Neural progenitor cell (in vitro differentiated cells): ENCODE measurements around the gene CADM1. TPM values are rescaled to one million over a fixed set of nuclear protein-coding genes. Genes with fewer than 3 reads are reported as not detected.

Experiments
- DNase-seq: peaks from one replicate; pipeline ENCODE4 v3.0.0-alpha.2; 2016; ENCODE audit warnings: low spot score
- H2AFZ ChIP-seq: fragments of 200-600 bp; sonication (generic); replicated peaks from 2 replicates; pipeline ENCODE4 v1.6.1; 2016; ENCODE audit warnings: antibody characterized with exemption
- H3F3A ChIP-seq: fragments of 200-600 bp; sonication (generic); 2 replicates; pipeline ENCODE4 v1.6.1; 2016; ENCODE audit warnings: antibody characterized with exemption, low read depth
- H3K27ac ChIP-seq: fragments of 200-600 bp; sonication (generic); 2 replicates; pipeline ENCODE4 v1.5.1; 2016; ENCODE audit warnings: mild to moderate bottlenecking
- H3K27me3 ChIP-seq: fragments of 200-600 bp; sonication (generic); 2 replicates; pipeline ENCODE4 v1.6.1; 2016; ENCODE audit warnings: mild to moderate bottlenecking, moderate library complexity
- H3K36me3 ChIP-seq: fragments of 200-600 bp; sonication (generic); 2 replicates; pipeline ENCODE4 v1.5.1; 2016
- H3K4me1 ChIP-seq: fragments of 200-600 bp; sonication (generic); 2 replicates; pipeline ENCODE4 v1.6.1; 2016; ENCODE audit warnings: mixed run types
- H3K4me2 ChIP-seq: fragments of 200-600 bp; sonication (generic); 2 replicates; pipeline ENCODE4 v1.6.1; 2016
- H3K4me3 ChIP-seq: fragments of 200-600 bp; sonication (generic); 2 replicates; pipeline ENCODE4 v1.5.1; 2016
- H3K79me2 ChIP-seq: fragments of 200-600 bp; sonication (generic); 2 replicates; pipeline ENCODE4 v1.6.1; 2016; ENCODE audit warnings: low read depth
- H3K9ac ChIP-seq: fragments of 200-600 bp; sonication (generic); 2 replicates; pipeline ENCODE4 v1.6.1; 2016
- H3K9me3 ChIP-seq: fragments of 200-600 bp; sonication (generic); 2 replicates; pipeline ENCODE4 v1.5.1; 2016; ENCODE audit warnings: low read depth
- H4K20me1 ChIP-seq: fragments of 200-600 bp; sonication (generic); 2 replicates; pipeline ENCODE4 v1.6.1; 2016; ENCODE audit warnings: low read depth
- H3K27ac Mint-ChIP-seq: 3 replicates; pipeline ENCODE4 v1.8.0; 2021; ENCODE audit warnings: mixed read lengths
- H3K27me3 Mint-ChIP-seq: 2 replicates; pipeline ENCODE4 v1.8.0; 2022; ENCODE audit warnings: low read depth, mild to moderate bottlenecking, inconsistent platforms, moderate library complexity, mixed read lengths; ENCODE audit not compliant: insufficient read depth
- H3K36me3 Mint-ChIP-seq: 3 replicates; pipeline ENCODE4 v1.8.0; 2021; ENCODE audit warnings: mixed read lengths
- H3K4me1 Mint-ChIP-seq: 3 replicates; pipeline ENCODE4 v1.8.0; 2021; ENCODE audit warnings: mixed read lengths
- H3K4me3 Mint-ChIP-seq: 3 replicates; pipeline ENCODE4 v1.8.0; 2021; ENCODE audit warnings: mild to moderate bottlenecking, moderate library complexity, mixed read lengths
- H3K9me3 Mint-ChIP-seq: 3 replicates; pipeline ENCODE4 v1.8.0; 2020; ENCODE audit warnings: mixed read lengths
- EZH2 ChIP-seq: fragments of 200-600 bp; sonication (generic); IDR thresholded peaks from 2 replicates; pipeline ENCODE4 v1.6.1; 2017; ENCODE audit warnings: antibody characterized with exemption, mild to moderate bottlenecking, moderate library complexity
- EZH2phosphoT487 ChIP-seq: fragments of 200-600 bp; sonication (generic); IDR thresholded peaks from 2 replicates; pipeline ENCODE4 v1.6.1; 2017; ENCODE audit warnings: antibody characterized with exemption
- total RNA-seq: library from RNA; depleted of rRNA; stranded (reverse); fragments of >200 nt; gene quantifications from 2 replicates; pipeline ENCODE4 v1.2.3, GENCODE V29; 2015; ENCODE audit warnings: low replicate concordance
- TF ChIP-seq, protein P1 (sequence below): fragments of 200-600 bp; sonication (generic); IDR thresholded peaks from 2 replicates; pipeline ENCODE4 v1.5.1; 2017; ENCODE audit warnings: antibody characterized with exemption, mild to moderate bottlenecking

Gene CADM1
- total RNA-seq, 1 donor from 2014 or later, result 123 TPM

DNA sequence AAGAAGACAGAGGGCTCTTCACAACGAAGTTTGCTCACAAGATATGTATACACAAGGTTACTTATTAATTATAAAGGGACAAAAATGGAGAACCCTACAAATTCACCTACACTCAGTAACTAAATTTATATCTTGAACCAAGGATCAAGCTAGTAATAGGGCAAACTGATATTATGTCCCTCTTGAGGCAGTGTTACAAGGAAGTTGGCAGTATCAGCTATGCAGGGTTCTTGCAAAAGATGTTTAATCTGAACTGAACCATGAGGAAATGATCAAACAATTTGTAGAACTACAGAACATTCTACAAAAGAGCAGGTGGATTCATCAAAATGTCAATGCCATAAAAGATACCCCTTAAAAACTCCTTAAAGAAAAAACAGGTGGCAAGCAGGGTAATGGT is 10.7 kb downstream of the CADM1 start:
- Histone ChIP-seq H2AFZ (no peak overlapping the region), H3F3A (no peaks in the 10 kb centered on the region), H3K9ac (no peak overlapping the region), H3K4me3 (no peak overlapping the region), H3K9me3 (no peaks in the 10 kb centered on the region), H3K4me2 (no peak overlapping the region), H3K79me2 (peaks cover 69% of the 10 kb centered on the region), H3K36me3 (no peaks in the 10 kb centered on the region), H3K27me3 (no peaks in the 10 kb centered on the region), H4K20me1 (peaks cover 22% of the 10 kb centered on the region), H3K4me1 (peaks cover 7% of the 10 kb centered on the region), H3K27ac (no peak overlapping the region)
- H3K27me3 Mint-ChIP-seq, result no peaks in the 10 kb centered on the region
- no peak overlapping the region for H3K4me3 Mint-ChIP-seq
- H3K36me3 Mint-ChIP-seq, result peaks cover 35% of the 10 kb centered on the region
- no peaks in the 10 kb centered on the region for H3K9me3 Mint-ChIP-seq
- H3K4me1 Mint-ChIP-seq, result no peaks in the 10 kb centered on the region
- DNase-seq, result no peak
- no peak overlapping the region for H3K27ac Mint-ChIP-seq
- TF ChIP-seq EZH2phosphoT487, result no peak
- TF ChIP-seq, protein P1, sequence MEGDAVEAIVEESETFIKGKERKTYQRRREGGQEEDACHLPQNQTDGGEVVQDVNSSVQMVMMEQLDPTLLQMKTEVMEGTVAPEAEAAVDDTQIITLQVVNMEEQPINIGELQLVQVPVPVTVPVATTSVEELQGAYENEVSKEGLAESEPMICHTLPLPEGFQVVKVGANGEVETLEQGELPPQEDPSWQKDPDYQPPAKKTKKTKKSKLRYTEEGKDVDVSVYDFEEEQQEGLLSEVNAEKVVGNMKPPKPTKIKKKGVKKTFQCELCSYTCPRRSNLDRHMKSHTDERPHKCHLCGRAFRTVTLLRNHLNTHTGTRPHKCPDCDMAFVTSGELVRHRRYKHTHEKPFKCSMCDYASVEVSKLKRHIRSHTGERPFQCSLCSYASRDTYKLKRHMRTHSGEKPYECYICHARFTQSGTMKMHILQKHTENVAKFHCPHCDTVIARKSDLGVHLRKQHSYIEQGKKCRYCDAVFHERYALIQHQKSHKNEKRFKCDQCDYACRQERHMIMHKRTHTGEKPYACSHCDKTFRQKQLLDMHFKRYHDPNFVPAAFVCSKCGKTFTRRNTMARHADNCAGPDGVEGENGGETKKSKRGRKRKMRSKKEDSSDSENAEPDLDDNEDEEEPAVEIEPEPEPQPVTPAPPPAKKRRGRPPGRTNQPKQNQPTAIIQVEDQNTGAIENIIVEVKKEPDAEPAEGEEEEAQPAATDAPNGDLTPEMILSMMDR, result no peak

DNA sequence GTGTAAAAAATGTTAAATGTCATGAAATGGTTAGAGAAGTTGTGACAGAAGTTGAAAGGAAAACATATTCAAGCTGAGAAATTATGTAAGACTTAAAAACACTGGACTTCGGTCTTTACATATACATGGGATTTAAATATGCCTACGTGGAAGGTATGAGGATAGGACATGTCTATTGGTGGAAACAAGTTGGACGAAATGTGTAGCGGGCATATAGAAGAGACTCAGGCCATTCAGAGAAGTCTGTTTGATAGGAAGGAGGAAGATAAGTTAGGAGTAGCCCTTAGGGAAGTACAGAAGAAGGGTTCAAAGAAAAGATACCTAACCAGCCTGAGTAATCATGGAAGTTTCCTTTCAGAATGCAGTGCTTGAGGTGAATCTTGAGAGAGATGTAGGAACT is 14.7 kb downstream of the CADM1 start:
- no peaks in the 10 kb centered on the region for H3F3A ChIP-seq
- no peaks in the 10 kb centered on the region for H3K4me1 ChIP-seq
- no peak overlapping the region for H3K27ac ChIP-seq
- H3K9me3 ChIP-seq, result no peaks in the 10 kb centered on the region
- Mint-ChIP-seq H3K4me3 (no peak overlapping the region), H3K9me3 (peaks cover 10% of the 10 kb centered on the region), H3K27me3 (peaks cover 2% of the 10 kb centered on the region), H3K36me3 (peaks cover 27% of the 10 kb centered on the region), H3K27ac (no peak overlapping the region), H3K4me1 (no peaks in the 10 kb centered on the region)
- H3K27me3 ChIP-seq, result no peaks in the 10 kb centered on the region
- no peak overlapping the region for H3K9ac ChIP-seq
- H3K4me3 ChIP-seq, result no peak overlapping the region
- H4K20me1 ChIP-seq, result no peaks in the 10 kb centered on the region
- H3K79me2 ChIP-seq, result peaks cover 29% of the 10 kb centered on the region
- TF ChIP-seq, protein P1, result no peak
- no peak overlapping the region for H2AFZ ChIP-seq
- H3K36me3 ChIP-seq, result no peaks in the 10 kb centered on the region
- H3K4me2 ChIP-seq, result no peak overlapping the region
- no peak for DNase-seq

GRCh38 chr11:115488945-115489344 is 15.3 kb downstream of the CADM1 start:
- H3K27me3 Mint-ChIP-seq, result peaks cover 2% of the 10 kb centered on the region
- Histone ChIP-seq H3K4me3 (no peak overlapping the region), H3K4me1 (no peaks in the 10 kb centered on the region), H2AFZ (no peak overlapping the region), H3K4me2 (no peak overlapping the region), H3K27ac (no peak overlapping the region), H3K9me3 (no peaks in the 10 kb centered on the region), H3K36me3 (no peaks in the 10 kb centered on the region), H4K20me1 (no peaks in the 10 kb centered on the region), H3K79me2 (peaks cover 24% of the 10 kb centered on the region), H3K9ac (no peak overlapping the region), H3F3A (no peaks in the 10 kb centered on the region), H3K27me3 (no peaks in the 10 kb centered on the region)
- no peaks in the 10 kb centered on the region for H3K4me1 Mint-ChIP-seq
- H3K27ac Mint-ChIP-seq, result no peak overlapping the region
- H3K4me3 Mint-ChIP-seq, result no peak overlapping the region
- DNase-seq, result no peak
- peaks cover 10% of the 10 kb centered on the region for H3K9me3 Mint-ChIP-seq
- TF ChIP-seq EZH2 (no peak), EZH2phosphoT487 (no peak)
- TF ChIP-seq, protein P1, result no peak
- peaks cover 25% of the 10 kb centered on the region for H3K36me3 Mint-ChIP-seq

DNA sequence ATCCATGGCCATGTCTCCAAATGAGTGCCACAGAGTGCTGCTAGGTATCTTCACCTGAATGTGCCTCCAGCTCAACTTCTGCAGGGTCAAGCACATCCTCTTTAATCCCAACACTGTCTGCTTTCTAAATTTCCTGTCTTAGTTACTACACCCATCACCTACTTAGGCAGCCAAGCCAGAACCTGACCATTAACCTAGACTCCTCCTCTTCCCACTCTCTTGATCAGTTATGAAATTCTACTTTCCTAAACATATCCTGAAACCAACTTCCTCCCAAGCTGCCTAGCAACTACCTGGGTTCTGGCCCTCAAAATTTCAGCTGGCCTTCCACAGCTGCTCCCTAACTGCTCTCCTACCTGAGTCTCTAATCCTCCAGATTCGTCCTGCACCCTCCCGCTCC is 22.7 kb downstream of the CADM1 start:
- Histone ChIP-seq H2AFZ (no peak overlapping the region), H3K9ac (no peak overlapping the region), H3K79me2 (peaks cover 20% of the 10 kb centered on the region), H3K36me3 (no peaks in the 10 kb centered on the region), H3F3A (peaks cover 10% of the 10 kb centered on the region), H4K20me1 (peaks cover 13% of the 10 kb centered on the region), H3K4me1 (peaks cover 4% of the 10 kb centered on the region), H3K9me3 (no peaks in the 10 kb centered on the region), H3K4me2 (no peak overlapping the region), H3K4me3 (no peak overlapping the region), H3K27me3 (no peaks in the 10 kb centered on the region), H3K27ac (no peak overlapping the region)
- H3K27me3 Mint-ChIP-seq, result peaks cover 2% of the 10 kb centered on the region
- H3K27ac Mint-ChIP-seq, result no peak overlapping the region
- TF ChIP-seq, protein P1, result no peak
- TF ChIP-seq EZH2phosphoT487 (no peak), EZH2 (no peak)
- peaks cover 5% of the 10 kb centered on the region for H3K4me1 Mint-ChIP-seq
- no peak overlapping the region for H3K4me3 Mint-ChIP-seq
- DNase-seq, result no peak
- peaks cover 8% of the 10 kb centered on the region for H3K9me3 Mint-ChIP-seq
- H3K36me3 Mint-ChIP-seq, result peaks cover 14% of the 10 kb centered on the region
